Activated naive CD4-positive, alpha-beta T cell treated with anti-CD3 and anti-CD28 coated beads, Interleukin-2, amount 50 U/mL, for 24 hours (primary cell): ENCODE data around the gene ROGDI.

ENCODE experiments used
- H3K27ac Mint-ChIP-seq: one replicate; pipeline ENCODE4 v1.8.0; 2021; ENCODE audit warnings: mild to moderate bottlenecking, mixed read lengths
- H3K27me3 Mint-ChIP-seq: one replicate; pipeline ENCODE4 v1.8.0; 2021; ENCODE audit warnings: mixed read lengths
- H3K36me3 Mint-ChIP-seq: one replicate; pipeline ENCODE4 v1.8.0; 2021; ENCODE audit warnings: mixed read lengths
- H3K4me1 Mint-ChIP-seq: one replicate; pipeline ENCODE4 v1.8.0; 2021; ENCODE audit warnings: mixed read lengths
- H3K4me3 Mint-ChIP-seq: one replicate; pipeline ENCODE4 v1.8.0; 2021; ENCODE audit warnings: mild to moderate bottlenecking, mixed read lengths
- H3K9me3 Mint-ChIP-seq: one replicate; pipeline ENCODE4 v1.8.0; 2021; ENCODE audit warnings: mixed read lengths

Gene ROGDI, protein sequence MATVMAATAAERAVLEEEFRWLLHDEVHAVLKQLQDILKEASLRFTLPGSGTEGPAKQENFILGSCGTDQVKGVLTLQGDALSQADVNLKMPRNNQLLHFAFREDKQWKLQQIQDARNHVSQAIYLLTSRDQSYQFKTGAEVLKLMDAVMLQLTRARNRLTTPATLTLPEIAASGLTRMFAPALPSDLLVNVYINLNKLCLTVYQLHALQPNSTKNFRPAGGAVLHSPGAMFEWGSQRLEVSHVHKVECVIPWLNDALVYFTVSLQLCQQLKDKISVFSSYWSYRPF

GRCh38 chr16:4801962-4802658 is at the start of gene ROGDI:
TSS of gene ROGDI (minus strand) at chr16:4802633. CDS start at chr16:4802571, 62 bp downstream.
- no peaks in the 10 kb centered on the region for H3K27me3 Mint-ChIP-seq

GRCh38 chr16:4850211-4850610 is 47.8 kb upstream of the ROGDI start:
- H3K9me3 Mint-ChIP-seq: no peaks in the 10 kb centered on the region
- peaks cover 58% of the 10 kb centered on the region for H3K4me1 Mint-ChIP-seq
- no peak overlapping the region for H3K27ac Mint-ChIP-seq
- H3K27me3 Mint-ChIP-seq: no peaks in the 10 kb centered on the region
- H3K4me3 Mint-ChIP-seq: peak overlapping the region; percentile 23
- peaks cover 11% of the 10 kb centered on the region for H3K36me3 Mint-ChIP-seq

More at GRCh38 chr16:4801962-4802658, at the start of gene ROGDI:
- H3K4me3 Mint-ChIP-seq: peak within 1 kb of the TSS; percentile 85
- peaks cover 1% of the 10 kb centered on the region for H3K36me3 Mint-ChIP-seq
- H3K4me1 Mint-ChIP-seq: peaks cover 9% of the 10 kb centered on the region
- peak within 1 kb of the TSS; percentile 41 for H3K27ac Mint-ChIP-seq
- no peaks in the 10 kb centered on the region for H3K9me3 Mint-ChIP-seq

DNA sequence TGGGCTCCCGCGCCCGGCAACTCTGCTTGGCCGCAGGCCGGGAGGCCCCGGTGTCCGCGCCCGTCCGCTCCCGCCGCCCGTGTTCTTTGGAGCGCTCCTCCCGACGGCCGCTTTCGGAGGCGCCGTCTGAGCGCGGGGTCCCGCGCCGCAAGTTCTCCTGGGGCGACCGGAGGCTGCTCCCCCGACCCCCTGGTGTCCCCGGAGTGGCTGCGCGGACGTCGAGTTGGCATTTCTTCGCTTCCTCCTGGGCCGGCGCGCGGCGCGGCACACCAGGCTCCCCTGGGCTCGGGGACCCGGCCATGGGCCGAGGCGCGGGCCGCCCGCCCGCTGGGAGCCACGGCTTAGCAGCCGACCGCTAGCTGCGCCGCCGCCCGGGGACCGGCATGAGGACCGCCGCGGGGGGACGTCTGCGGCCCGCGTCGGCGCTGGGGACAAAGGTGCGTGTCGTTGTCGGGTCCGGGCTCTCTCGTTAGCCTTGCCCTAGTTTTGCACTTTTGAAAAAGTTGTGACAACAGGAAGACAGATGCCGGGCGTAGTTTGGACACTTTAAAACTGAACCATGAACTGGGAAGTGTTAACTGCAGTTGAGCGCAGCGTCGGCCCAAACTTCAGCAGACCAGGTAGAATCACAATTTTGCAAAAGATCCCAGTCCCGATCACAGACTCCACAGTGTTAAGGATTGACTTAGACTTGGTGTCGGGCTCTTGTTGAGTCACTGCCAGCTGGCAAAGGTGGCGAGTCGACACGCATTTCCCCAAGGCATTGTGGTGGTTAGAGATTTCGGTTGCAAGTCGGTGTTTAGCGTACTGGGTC is 45.5 kb upstream of the ROGDI start:
- Mint-ChIP-seq H3K9me3 (no peaks in the 10 kb centered on the region), H3K27ac (peak overlapping the region; percentile 77), H3K4me1 (peaks cover 62% of the 10 kb centered on the region), H3K36me3 (peaks cover 9% of the 10 kb centered on the region), H3K4me3 (peak overlapping the region; percentile 95), H3K27me3 (no peaks in the 10 kb centered on the region)

DNA sequence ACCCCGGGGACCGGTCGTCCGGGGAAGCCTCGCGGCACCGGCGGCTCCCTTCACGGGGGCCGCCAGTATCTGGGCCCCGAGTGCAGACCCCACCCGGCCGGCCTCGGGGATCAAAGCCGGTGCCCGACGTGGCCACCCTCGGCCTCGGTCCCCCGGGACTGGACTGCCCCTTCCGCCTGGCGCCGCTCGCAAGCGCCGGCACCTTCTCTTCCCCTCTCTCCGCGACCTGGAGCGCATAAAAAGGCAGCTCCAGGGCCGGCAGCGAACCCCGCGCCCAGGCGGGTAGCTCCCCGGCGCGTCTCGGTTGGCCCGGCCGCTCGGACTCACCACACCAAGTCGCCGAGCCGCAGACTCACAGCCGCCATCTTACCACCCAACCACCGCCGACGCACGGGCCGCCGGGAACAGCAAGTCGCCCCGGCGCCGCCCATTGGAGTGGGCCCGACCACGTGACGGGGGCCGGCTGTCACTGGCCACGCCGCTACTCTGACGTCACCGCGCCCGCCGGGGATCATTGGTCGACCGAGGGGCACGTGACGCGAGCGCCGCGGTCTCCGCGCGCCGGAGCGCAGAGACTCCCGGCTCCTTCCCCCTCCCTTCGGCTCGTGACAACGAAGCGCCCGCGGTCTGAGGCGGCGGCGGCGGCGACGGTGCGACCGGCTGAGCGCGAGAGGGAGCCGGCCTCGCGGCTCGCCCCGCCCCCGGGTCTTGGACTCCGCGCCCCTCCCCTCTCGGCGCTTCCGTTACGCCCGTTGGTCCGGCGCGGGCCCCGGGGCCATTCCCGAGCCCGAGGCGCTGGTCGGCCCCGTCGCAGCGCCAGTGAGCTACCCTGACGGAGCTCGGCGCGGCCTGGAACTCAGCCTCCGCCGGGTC is 44.7 kb upstream of the ROGDI start, which contains the start of the genes GLYR1 and UBN1:
Gene GLYR1 (minus strand): TSS at position 388 of the 873 bp plus-strand sequence. CDS start 23 bp downstream, at position 365.
Gene UBN1 (plus strand): TSS at position 581 of the 873 bp plus-strand sequence. CDS start 5,437 bp downstream, outside the sequence.
- H3K4me3 Mint-ChIP-seq: peak within 1 kb of the TSS; percentile 95
- H3K4me1 Mint-ChIP-seq: peaks cover 57% of the 10 kb centered on the region
- H3K27me3 Mint-ChIP-seq: no peaks in the 10 kb centered on the region
- H3K9me3 Mint-ChIP-seq: no peaks in the 10 kb centered on the region
- H3K36me3 Mint-ChIP-seq: peaks cover 9% of the 10 kb centered on the region
- H3K27ac Mint-ChIP-seq: peak within 1 kb of the TSS; percentile 94

DNA sequence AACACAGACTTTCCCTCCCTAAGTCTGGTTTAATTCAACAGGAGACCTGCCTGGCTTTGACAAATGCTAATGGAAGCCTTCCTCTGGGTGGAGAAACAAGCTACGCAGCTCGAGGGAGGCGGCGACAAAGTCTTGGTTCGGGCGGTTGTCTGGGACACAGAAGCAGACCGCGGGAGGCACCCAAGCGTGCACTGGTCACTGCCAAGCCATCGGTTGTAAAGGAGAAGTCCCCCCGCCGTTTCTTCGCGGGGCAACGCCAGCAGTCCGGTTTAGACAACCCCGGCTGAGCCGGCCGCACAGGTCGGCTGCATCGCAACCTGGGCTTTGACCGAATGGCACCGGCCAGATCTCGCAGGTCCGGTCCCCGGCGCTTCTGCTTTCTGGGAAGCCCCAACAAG is 44.1 kb upstream of the ROGDI start:
- Mint-ChIP-seq H3K27me3 (no peaks in the 10 kb centered on the region), H3K9me3 (no peaks in the 10 kb centered on the region), H3K27ac (peak overlapping the region; percentile 88), H3K36me3 (peaks cover 9% of the 10 kb centered on the region), H3K4me3 (peak overlapping the region; percentile 95), H3K4me1 (peaks cover 51% of the 10 kb centered on the region)

DNA sequence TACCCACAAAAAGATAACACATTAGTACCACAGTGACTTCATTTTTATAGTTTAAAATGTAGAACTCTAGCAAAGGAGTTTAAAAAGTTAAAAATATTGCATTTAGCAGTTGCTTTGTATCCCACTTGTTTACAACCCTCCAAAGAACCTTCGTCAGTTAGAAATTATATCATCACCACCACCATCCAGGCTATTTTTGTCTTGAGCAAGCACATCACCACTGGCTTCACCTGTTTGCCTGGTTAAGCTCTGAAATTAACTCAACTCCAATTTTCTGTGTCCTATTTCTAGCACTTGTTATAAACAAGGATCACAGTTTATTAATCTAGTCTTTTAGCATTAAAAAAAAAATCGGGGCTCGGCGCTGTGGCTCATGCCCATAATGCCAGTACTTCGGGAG is 38.6 kb upstream of the ROGDI start:
- Mint-ChIP-seq H3K4me1 (peaks cover 20% of the 10 kb centered on the region), H3K4me3 (no peak overlapping the region), H3K27me3 (no peaks in the 10 kb centered on the region), H3K27ac (no peak overlapping the region), H3K36me3 (peaks cover 14% of the 10 kb centered on the region), H3K9me3 (no peaks in the 10 kb centered on the region)

DNA sequence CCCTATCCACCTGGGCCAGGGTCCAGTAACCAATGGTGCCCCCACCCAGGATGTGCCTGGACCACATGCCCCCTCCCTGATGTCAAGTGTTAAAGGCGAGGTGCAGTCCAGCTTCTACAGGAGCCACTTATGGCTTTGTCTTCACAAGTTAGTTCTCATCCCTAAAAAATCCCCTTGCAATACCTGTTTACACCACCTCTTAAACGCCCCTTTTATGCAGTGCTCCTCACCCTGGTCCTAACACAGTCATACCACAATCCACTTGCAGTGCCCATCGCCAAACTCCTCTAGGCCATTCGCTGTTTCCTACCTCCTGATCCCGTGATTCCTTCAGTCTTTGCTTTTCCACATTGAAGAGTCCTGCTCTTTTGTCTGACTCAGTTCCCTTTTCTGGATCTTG is 37.5 kb upstream of the ROGDI start:
- H3K27me3 Mint-ChIP-seq: no peaks in the 10 kb centered on the region
- no peaks in the 10 kb centered on the region for H3K9me3 Mint-ChIP-seq
- peaks cover 9% of the 10 kb centered on the region for H3K36me3 Mint-ChIP-seq
- H3K27ac Mint-ChIP-seq: no peak overlapping the region
- no peak overlapping the region for H3K4me3 Mint-ChIP-seq
- H3K4me1 Mint-ChIP-seq: peaks cover 12% of the 10 kb centered on the region

DNA sequence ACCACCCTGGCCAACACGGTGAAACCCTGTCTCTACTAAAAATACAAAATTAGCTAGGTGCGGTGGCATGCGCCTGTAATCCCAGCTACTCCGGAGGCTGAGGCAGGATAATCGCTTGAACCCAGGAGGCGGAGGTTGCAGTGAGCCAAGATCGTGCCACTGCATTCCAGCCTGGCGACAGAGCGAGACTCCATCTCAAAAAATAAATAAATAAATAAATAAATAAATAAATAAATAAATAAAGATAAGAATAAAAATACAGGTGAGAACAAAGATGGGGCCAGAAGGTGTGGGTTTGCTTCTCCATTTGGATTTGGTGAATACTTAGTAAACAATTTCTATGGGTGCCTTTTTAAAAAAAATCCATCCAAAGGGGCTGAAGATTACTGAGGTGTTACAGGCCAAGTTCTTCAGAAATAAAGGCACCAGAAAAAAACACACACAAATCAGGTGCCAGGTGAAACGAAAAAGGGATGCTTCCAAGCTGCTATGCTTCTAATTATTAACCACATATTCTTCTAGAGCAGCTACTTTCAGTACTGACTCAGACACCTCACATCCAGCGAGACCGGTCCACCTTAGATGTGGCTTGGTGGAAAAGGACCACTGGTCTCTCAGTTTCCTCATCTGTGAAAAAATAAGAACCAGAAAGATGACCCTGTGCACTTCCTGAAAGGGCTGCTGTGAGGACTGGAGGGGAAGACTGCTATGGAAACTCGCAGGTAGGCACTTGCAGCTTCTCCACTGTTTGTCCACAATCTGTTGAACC is 35.5 kb upstream of the ROGDI start:
- Mint-ChIP-seq H3K4me3 (no peak overlapping the region), H3K4me1 (peaks cover 14% of the 10 kb centered on the region)

GRCh38 chr16:4836727-4837126 is 34.3 kb upstream of the ROGDI start:
- peaks cover 10% of the 10 kb centered on the region for H3K36me3 Mint-ChIP-seq
- H3K9me3 Mint-ChIP-seq: no peaks in the 10 kb centered on the region
- no peak overlapping the region for H3K4me3 Mint-ChIP-seq
- H3K27ac Mint-ChIP-seq: peak overlapping the region; percentile 41
- H3K27me3 Mint-ChIP-seq: no peaks in the 10 kb centered on the region
- peaks cover 18% of the 10 kb centered on the region for H3K4me1 Mint-ChIP-seq

More for the DNA sequence above, 35.5 kb upstream of the ROGDI start:
- Mint-ChIP-seq H3K27ac (no peak overlapping the region), H3K9me3 (no peaks in the 10 kb centered on the region), H3K27me3 (no peaks in the 10 kb centered on the region), H3K36me3 (peaks cover 7% of the 10 kb centered on the region)

GRCh38 chr16:4833584-4833983 is 31.2 kb upstream of the ROGDI start:
- Mint-ChIP-seq H3K4me3 (no peak overlapping the region), H3K27me3 (no peaks in the 10 kb centered on the region), H3K27ac (peak overlapping the region; percentile 46), H3K4me1 (peaks cover 20% of the 10 kb centered on the region), H3K36me3 (peaks cover 14% of the 10 kb centered on the region), H3K9me3 (no peaks in the 10 kb centered on the region)

DNA sequence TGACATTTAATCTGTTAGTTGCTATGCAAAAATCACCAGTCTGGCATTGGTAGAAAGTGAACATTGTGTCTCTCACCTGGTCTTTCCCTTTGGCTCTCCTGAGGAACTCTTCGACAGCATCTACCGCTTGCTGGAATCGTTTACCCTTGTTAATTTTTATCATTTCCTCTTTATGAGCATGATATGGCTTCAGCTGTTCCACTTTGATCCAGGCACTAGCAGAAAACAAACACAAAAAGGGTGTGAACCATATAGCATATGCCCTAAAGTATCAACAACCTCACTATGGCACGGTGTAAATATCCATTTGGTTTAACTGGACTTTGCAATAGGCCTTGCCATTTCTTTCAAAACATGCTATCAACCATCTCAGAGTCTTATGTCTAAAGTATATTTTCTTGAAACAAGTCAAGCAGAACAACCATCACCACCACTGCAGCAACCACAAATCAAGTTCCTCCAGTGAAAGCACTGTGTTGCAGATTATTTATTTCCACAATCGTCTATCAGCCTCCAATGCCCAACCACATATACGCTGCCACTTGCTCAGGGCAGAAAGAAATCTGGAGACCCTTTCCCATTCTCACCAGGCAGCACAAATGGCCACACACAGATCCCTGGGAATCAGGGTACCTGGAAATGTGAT is 30.4 kb upstream of the ROGDI start:
- H3K36me3 Mint-ChIP-seq: peaks cover 14% of the 10 kb centered on the region
- no peaks in the 10 kb centered on the region for H3K27me3 Mint-ChIP-seq
- H3K9me3 Mint-ChIP-seq: no peaks in the 10 kb centered on the region
- no peak overlapping the region for H3K4me3 Mint-ChIP-seq
- peaks cover 20% of the 10 kb centered on the region for H3K4me1 Mint-ChIP-seq
- no peak overlapping the region for H3K27ac Mint-ChIP-seq

DNA sequence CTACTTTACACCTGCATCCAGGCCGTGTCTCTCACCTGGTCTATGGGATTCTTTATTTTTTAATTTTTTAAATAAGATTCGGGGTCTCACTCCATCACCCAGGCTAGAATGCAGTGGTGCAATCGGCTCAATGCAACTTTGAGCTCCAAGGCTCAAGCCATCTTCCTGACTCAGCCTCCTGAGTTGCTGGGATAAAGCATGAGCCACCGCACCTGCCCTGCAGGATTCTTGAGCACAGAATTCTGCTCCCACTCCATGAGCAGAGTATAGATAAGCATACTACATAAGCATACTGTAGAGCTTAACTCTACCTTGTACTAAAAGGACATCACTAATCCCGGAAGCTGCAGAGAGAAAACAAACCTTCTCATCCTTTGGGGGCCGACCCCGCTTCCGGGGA is 29.2 kb upstream of the ROGDI start:
- no peaks in the 10 kb centered on the region for H3K27me3 Mint-ChIP-seq
- H3K4me1 Mint-ChIP-seq: peaks cover 20% of the 10 kb centered on the region
- H3K36me3 Mint-ChIP-seq: peaks cover 13% of the 10 kb centered on the region
- no peaks in the 10 kb centered on the region for H3K9me3 Mint-ChIP-seq
- no peak overlapping the region for H3K27ac Mint-ChIP-seq
- H3K4me3 Mint-ChIP-seq: no peak overlapping the region

- no peaks in the 10 kb centered on the region for H3K9me3 Mint-ChIP-seq
- no peak overlapping the region for H3K27ac Mint-ChIP-seq
- peaks cover 9% of the 10 kb centered on the region for H3K36me3 Mint-ChIP-seq
Measured at GRCh38 chr16:4830408-4830807, 28.0 kb upstream of the ROGDI start.

More at GRCh38 chr16:4830408-4830807, 28.0 kb upstream of the ROGDI start:
- Mint-ChIP-seq H3K4me1 (peaks cover 17% of the 10 kb centered on the region), H3K27me3 (no peaks in the 10 kb centered on the region), H3K4me3 (no peak overlapping the region)
